GOT3 (cell line): ENCODE results near the gene ANGEL1.
A peak's percentile ranks its signal among the peaks of the same experiment; 100 is the strongest.

Source experiments
- DNase-seq: peaks from one replicate; lab custom pipeline; 2025; ENCODE audit warnings: mixed read lengths; lab: John Stamatoyannopoulos, UW

ANGEL1 gene

GRCh38 chr14:76814726-76815645 is 2.3 kb upstream of the ANGEL1 start:
- DNase-seq = no peak

GRCh38 chr14:76812093-76812421 is 625 bp downstream of the ANGEL1 start:
- no peak for DNase-seq

GRCh38 chr14:76811561-76811960 is 1.1 kb downstream of the ANGEL1 start:
- no peak for DNase-seq

- no peak for DNase-seq
Observed at GRCh38 chr14:76810953-76811400, 1.7 kb downstream of the ANGEL1 start.

- DNase-seq = no peak
Observed at GRCh38 chr14:76810525-76810924, 2.2 kb downstream of the ANGEL1 start.

GRCh38 chr14:76808990-76809389 is 3.7 kb downstream of the ANGEL1 start:
- DNase-seq = no peak

- DNase-seq = no peak
Observed at GRCh38 chr14:76808011-76808410, 4.7 kb downstream of the ANGEL1 start.

- no peak for DNase-seq
Observed at GRCh38 chr14:76806446-76806845, 6.2 kb downstream of the ANGEL1 start.

GRCh38 chr14:76793956-76794355 is 18.7 kb downstream of the ANGEL1 start:
- no peak for DNase-seq

GRCh38 chr14:76793324-76793723 is 19.4 kb downstream of the ANGEL1 start:
- DNase-seq = no peak

- no peak for DNase-seq
Observed at GRCh38 chr14:76792422-76792821, 20.3 kb downstream of the ANGEL1 start.

- DNase-seq = no peak
Observed at GRCh38 chr14:76786601-76787000, 26.1 kb downstream of the ANGEL1 start.

- DNase-seq = peak; percentile 2
Observed at GRCh38 chr14:76784881-76785280, 27.8 kb downstream of the ANGEL1 start.

GRCh38 chr14:76784266-76784874 is 28.3 kb downstream of the ANGEL1 start:
- DNase-seq = no peak

GRCh38 chr14:76782885-76783566 is 29.7 kb downstream of the ANGEL1 start:
- DNase-seq = no peak

GRCh38 chr14:76782115-76782884 is 30.4 kb downstream of the ANGEL1 start:
- no peak for DNase-seq

- no peak for DNase-seq
Observed at GRCh38 chr14:76781648-76782051, 31.0 kb downstream of the ANGEL1 start.

- no peak for DNase-seq
Observed at GRCh38 chr14:76780875-76781647, 31.6 kb downstream of the ANGEL1 start.

GRCh38 chr14:76780360-76780759 is 32.3 kb downstream of the ANGEL1 start:
- no peak for DNase-seq

- DNase-seq = no peak
Observed at GRCh38 chr14:76780058-76780345, 32.7 kb downstream of the ANGEL1 start.

GRCh38 chr14:76779221-76780057 is 33.2 kb downstream of the ANGEL1 start:
- DNase-seq = no peak
